Pancreas (tissue), 10 donors: Measurements from ENCODE around the gene ADGRB2. TPM values are rescaled to one million over a fixed set of nuclear protein-coding genes. Genes with fewer than 3 reads are reported as not detected.

Experiments used
- ATAC-seq, 4 donors: fragments of 200-7000 bp; cut with Tn5 transposase; one replicate each; pipeline versions ENCODE4 v1.8.0 to v1.9.1; 2020; ENCODE audit warnings: mild to moderate bottlenecking in 4 of 4, moderate library complexity in 4 of 4
- DNase-seq, 6 donors: peaks; one replicate each; pipeline ENCODE4 v3.0.0-alpha.2; 2020
- FAIRE-seq: peaks from 2 replicates; lab custom pipeline; 2012; peaks lifted over from hg19 to GRCh38; lab: Jason Lieb, UNC
- H3K27ac ChIP-seq, 4 donors: fragments of 200-600 bp; sonication (generic); 1 replicate in 3 of 4; 2 replicates in 1 of 4; pipeline versions ENCODE4 v1.5.0 to v1.8.0; 2020
- H3K27me3 ChIP-seq, 4 donors: fragments of 200-600 bp; one replicate each; pipeline ENCODE4 v1.8.0; 2021
- H3K36me3 ChIP-seq, 3 donors: fragments of 200-600 bp; sonication (generic) in 1 of 3; one replicate each; pipeline versions ENCODE4 v1.5.0 to v1.8.0; 2020 to 2021
- H3K4me1 ChIP-seq, 3 donors: fragments of 200-600 bp; one replicate each; pipeline ENCODE4 v1.8.0; 2021
- H3K4me3 ChIP-seq, 4 donors: fragments of 200-600 bp; sonication (generic) in 2 of 4; one replicate each; pipeline versions ENCODE4 v1.5.0 to v1.8.0; 2020 to 2021
- H3K9me3 ChIP-seq, 4 donors: fragments of 200-600 bp; one replicate each; pipeline ENCODE4 v1.8.0; 2021
- WGBS, 2 donors: extraction: QIAGEN DNeasy Blood & Tissue Kit; methylation state at CpG; one replicate each; pipeline ENCODE4 v1.1.7; 2013; 5-methylcytosine and 5-hydroxymethylcytosine counted together
- intact Hi-C, 3 donors: fragments of 100-400 bp; cut with DNase I; formaldehyde crosslinking; loops; one replicate each; pipeline versions ENCODE4 v1.11.1 to v1.14.2; 2022
- polyA plus RNA-seq, 2 donors: library from polyadenylated mRNA; stranded (reverse); fragments of 200-250 nt; gene quantifications; one replicate each; pipeline ENCODE4 v1.2.3, GENCODE V29; 2013
- total RNA-seq, 6 donors: library from RNA; stranded (reverse); fragmentation: NEBNext Ultra II Directional in 4 of 6; extraction: Animal tissue kit (Norgen Biotek cat#: 25700) in 4 of 6; gene quantifications; one replicate each; pipeline versions ENCODE4 v1.2.1 to v1.2.4, GENCODE V29; 2021 to 2023
- TF ChIP-seq, protein P1 (sequence below), 4 donors: fragments of 200-600 bp; sonication (generic) in 3 of 4; IDR thresholded peaks; one replicate each; pipeline versions ENCODE4 v1.5.0 to v1.8.0; 2021; ENCODE audit warnings: antibody characterized with exemption in 4 of 4
- donor health status: healthy with polysubstance abuse.
- donor health status: DM: no; HTN: no; CAD: no; lungs with moderate emphysema.
- donor health status: DM: no; HTN: no; CAD: no.
- donor health status: control.
- donor health status: control.
- donor health status: Bipolar disorder and iron deficiency.
- donor health status: DM: yes; HTN: yes; CAD: no.
- donor health status: DM: no; HTN: no; CAD: no.
- donor health status: DM: no; HTN: no; CAD: no.
- donor health status: DM: yes; HTN: yes; CAD: no.

The ADGRB2 gene
- total and polyA plus RNA-seq, 8 donors: 0.12 to 1.3 (median 0.43) TPM

DNA sequence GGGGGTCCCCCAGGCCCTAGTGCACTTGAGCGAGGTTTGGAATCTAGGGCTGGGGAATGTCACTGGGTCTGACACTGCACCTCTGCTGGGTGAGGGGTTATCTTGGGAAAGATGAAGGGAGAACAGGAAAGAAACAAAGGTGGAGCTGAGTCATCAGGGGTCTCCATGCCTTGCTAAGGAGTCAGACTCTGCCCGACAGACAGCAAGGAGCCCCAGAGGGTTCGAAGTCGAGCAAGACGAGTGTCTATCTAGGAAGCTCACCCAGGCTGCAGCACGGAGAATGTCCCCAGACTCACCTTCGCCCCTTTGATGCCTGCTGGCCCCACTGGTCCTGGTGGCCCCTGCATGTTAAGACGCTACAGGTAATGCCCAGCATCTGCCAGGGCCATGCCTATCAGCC is 78.3 kb downstream of the ADGRB2 start:
- DNase-seq (peak in 1 of 6 donors; percentile 38), ATAC-seq (no peak), FAIRE-seq (no peak)
- Histone ChIP-seq H3K9me3 (no peaks in the 10 kb centered on the region), H3K4me3 (no peak overlapping the region), H3K4me1 (no peaks in the 10 kb centered on the region), H3K27ac (no peak overlapping the region), H3K27me3 (no peaks in the 10 kb centered on the region), H3K36me3 (no peaks in the 10 kb centered on the region)
- TF ChIP-seq, protein P1, sequence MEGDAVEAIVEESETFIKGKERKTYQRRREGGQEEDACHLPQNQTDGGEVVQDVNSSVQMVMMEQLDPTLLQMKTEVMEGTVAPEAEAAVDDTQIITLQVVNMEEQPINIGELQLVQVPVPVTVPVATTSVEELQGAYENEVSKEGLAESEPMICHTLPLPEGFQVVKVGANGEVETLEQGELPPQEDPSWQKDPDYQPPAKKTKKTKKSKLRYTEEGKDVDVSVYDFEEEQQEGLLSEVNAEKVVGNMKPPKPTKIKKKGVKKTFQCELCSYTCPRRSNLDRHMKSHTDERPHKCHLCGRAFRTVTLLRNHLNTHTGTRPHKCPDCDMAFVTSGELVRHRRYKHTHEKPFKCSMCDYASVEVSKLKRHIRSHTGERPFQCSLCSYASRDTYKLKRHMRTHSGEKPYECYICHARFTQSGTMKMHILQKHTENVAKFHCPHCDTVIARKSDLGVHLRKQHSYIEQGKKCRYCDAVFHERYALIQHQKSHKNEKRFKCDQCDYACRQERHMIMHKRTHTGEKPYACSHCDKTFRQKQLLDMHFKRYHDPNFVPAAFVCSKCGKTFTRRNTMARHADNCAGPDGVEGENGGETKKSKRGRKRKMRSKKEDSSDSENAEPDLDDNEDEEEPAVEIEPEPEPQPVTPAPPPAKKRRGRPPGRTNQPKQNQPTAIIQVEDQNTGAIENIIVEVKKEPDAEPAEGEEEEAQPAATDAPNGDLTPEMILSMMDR (IDR thresholded peaks at IDR 0.05): no peak
- intact Hi-C loops: no loop called here
- 69 to 82% methylated on average over 8 of the region's 8 CpGs for WGBS, 2 donors

DNA sequence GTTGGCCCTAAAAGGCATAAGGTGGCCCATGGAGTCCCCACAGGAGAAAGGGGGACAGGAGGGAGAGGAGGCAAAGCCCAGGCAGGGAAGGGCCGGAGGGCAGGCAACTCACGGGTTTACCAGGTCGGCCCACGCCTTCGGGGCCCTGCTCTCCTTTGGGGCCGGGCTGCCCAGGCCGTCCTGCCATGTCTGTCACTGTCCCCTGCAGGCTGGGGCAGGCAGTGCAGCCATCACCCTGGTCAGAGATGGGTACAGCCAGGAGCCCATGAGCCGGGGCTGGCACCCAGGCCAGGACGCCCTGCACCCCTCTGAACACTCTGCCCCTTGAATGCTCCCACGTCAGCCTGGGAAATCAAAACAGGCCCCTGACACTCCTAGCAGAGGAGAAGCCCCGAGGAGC is 80.1 kb downstream of the ADGRB2 start:
- no peak for FAIRE-seq
- 38 to 64% methylated on average over 11 of the region's 11 CpGs for whole genome bisulfite sequencing, 2 donors
- Histone ChIP-seq H3K9me3 (no peaks in the 10 kb centered on the region), H3K4me1 (no peaks in the 10 kb centered on the region), H3K27ac (no peak overlapping the region), H3K36me3 (no peaks in the 10 kb centered on the region), H3K27me3 (no peaks in the 10 kb centered on the region), H3K4me3 (no peak overlapping the region)
- intact Hi-C loops: no loop called here
- peak in 2 of 6 donors; percentile 51 to 80 for DNase-seq
- TF ChIP-seq, protein P1 (IDR thresholded peaks at IDR 0.05): peak in 2 of 4 donors; percentile 12 to 19
- peak in 3 of 4 donors; percentile 61 to 75 (median 66) for ATAC-seq

DNA sequence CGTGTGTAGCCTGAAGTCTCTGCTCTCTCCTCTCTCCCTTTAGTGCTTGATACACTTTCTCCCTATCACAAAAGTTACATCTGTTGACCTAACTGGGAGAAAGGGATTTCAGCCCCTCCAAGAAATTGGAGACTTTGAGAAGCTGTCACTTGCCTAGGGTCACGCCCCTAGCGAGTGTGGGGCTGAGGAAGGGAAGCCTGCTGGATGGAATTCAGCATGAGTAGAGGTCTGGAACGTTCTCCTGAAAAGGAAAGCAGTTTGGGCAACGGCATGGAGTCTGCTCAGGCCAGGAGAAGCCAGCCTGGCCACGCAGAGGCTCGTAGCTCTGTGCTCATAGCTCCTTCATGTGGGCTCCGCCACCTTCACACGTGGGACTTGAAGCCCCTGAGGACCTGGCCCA is 82.7 kb downstream of the ADGRB2 start:
- Histone ChIP-seq H3K4me1 (no peaks in the 10 kb centered on the region), H3K36me3 (no peaks in the 10 kb centered on the region), H3K27me3 (no peaks in the 10 kb centered on the region), H3K27ac (no peak overlapping the region), H3K9me3 (no peaks in the 10 kb centered on the region), H3K4me3 (no peak overlapping the region)
- intact Hi-C loops: no loop called here
- no peak for DNase-seq
- WGBS, 2 donors: 66 to 68% methylated on average over 9 of the region's 9 CpGs
- no peak for FAIRE-seq
- TF ChIP-seq, protein P1 (IDR thresholded peaks at IDR 0.05): no peak
- ATAC-seq: no peak

DNA sequence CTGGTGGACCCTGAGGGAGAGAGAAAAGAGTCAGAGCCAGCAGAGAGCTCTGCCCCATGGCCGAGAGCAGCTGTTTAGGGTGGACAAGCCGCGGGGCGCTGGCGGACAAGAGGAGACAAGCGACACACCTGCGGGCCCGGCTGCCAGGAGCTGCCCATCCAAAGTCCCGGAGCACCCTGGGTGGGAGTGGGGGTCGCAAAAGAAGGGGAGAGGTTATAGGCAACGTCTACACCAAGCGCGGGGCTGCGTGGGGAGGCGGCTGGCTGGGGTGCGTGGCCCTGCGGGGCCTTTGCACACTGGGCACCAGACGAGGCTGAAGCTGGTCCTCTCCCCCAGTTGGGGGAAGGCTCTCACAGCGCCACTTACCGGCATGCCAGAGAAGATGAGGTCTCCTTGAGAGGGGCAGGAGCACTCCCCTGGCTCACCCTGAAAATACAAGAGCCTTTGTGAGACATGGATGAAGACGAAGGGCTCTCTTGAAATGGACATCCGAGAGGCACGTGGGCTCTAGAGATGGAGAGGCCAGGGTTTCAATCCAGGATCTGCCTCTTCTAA is 84.4 kb downstream of the ADGRB2 start:
- TF ChIP-seq, protein P1 (IDR thresholded peaks at IDR 0.05): no peak
- DNase-seq (peak in 1 of 6 donors; percentile 62), ATAC-seq (no peak), FAIRE-seq (no peak)
- intact Hi-C loops: no loop called here
- WGBS, 2 donors: 71% methylated on average over 22 to 23 of the region's 23 CpGs
- H3K27me3 ChIP-seq: no peaks in the 10 kb centered on the region
- no peak overlapping the region for H3K27ac ChIP-seq
- H3K36me3 ChIP-seq: no peaks in the 10 kb centered on the region
- no peak overlapping the region for H3K4me3 ChIP-seq
- H3K9me3 ChIP-seq: no peaks in the 10 kb centered on the region
- no peaks in the 10 kb centered on the region for H3K4me1 ChIP-seq

DNA sequence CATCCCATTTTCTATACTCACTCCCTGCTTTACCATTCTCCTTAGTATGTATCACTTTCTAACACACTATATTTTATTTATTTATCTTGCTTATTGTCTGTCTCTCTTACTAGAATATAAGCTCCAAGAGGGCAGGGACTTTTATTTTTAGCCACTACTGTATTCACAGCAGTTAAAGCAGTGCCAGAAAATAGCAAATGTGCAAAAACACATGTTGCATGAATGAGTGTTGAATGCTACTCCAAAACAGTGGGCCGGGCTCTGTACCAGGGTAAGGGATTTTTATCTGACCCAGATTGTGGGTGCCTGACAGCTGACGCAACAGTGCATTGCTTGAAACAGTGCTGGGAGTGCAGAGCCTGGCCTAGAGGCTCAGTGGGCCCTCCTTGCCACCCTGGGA is 85.0 kb downstream of the ADGRB2 start:
- no peak for DNase-seq
- Histone ChIP-seq H3K36me3 (no peaks in the 10 kb centered on the region), H3K4me1 (no peaks in the 10 kb centered on the region), H3K27me3 (no peaks in the 10 kb centered on the region), H3K9me3 (no peaks in the 10 kb centered on the region), H3K4me3 (no peak overlapping the region), H3K27ac (no peak overlapping the region)
- TF ChIP-seq, protein P1 (IDR thresholded peaks at IDR 0.05): no peak
- intact Hi-C loops: no loop called here
- 31 to 38% methylated on average over 2 of the region's 2 CpGs for WGBS, 2 donors
- no peak for ATAC-seq
- no peak for FAIRE-seq
